HepG2 (cell line): Measurements from ENCODE around the gene CIBAR2. TPM values are rescaled to one million over a fixed set of nuclear protein-coding genes. Genes with fewer than 3 reads are reported as not detected.

Experiments
- ARID4A ChIP-seq: sonication (generic); formaldehyde crosslinking; IDR thresholded peaks from 2 replicates; pipeline ENCODE4 v1.5.0; 2020; ENCODE audit warnings: mild to moderate bottlenecking, missing genetic modification reagents, borderline replicate concordance
- BCL3 ChIP-seq: sonication (generic); formaldehyde crosslinking; IDR thresholded peaks from 2 replicates; pipeline ENCODE4 v1.5.1; 2020; ENCODE audit warnings: mild to moderate bottlenecking, missing genetic modification reagents, moderate library complexity
- GPBP1L1 ChIP-seq: sonication (generic); formaldehyde crosslinking; IDR thresholded peaks from 2 replicates; pipeline ENCODE4 v1.5.0; 2020; ENCODE audit warnings: mild to moderate bottlenecking, missing genetic modification reagents
- HDAC2 ChIP-seq: sonication (generic); formaldehyde crosslinking; IDR thresholded peaks from 2 replicates; pipeline ENCODE4 v1.4.0; 2020; ENCODE audit warnings: missing genetic modification reagents
- HOXA7 ChIP-seq: sonication (generic); formaldehyde crosslinking; IDR thresholded peaks from 2 replicates; pipeline ENCODE4 v1.8.1; 2022; ENCODE audit warnings: mild to moderate bottlenecking, missing genetic modification reagents, moderate library complexity
- KDM2A ChIP-seq: sonication (generic); formaldehyde crosslinking; IDR thresholded peaks from 2 replicates; pipeline ENCODE4 v1.4.0; 2020; ENCODE audit warnings: low read depth, missing genetic modification reagents, borderline replicate concordance
- NFKB2 ChIP-seq: sonication (generic); formaldehyde crosslinking; IDR thresholded peaks from 2 replicates; pipeline ENCODE4 v1.4.0; 2020; ENCODE audit warnings: missing genetic modification reagents, borderline replicate concordance
- NONO ChIP-seq, 2 experiments: fragments of 450-650 bp in 1 of 2; sonication (generic) in 1 of 2; formaldehyde crosslinking in 1 of 2; IDR thresholded peaks in 1 of 2; conservative IDR thresholded peaks in 1 of 2; 2 replicates each; pipeline versions ENCODE4 v1.6.1 to v1.8.0; 2017 to 2022; ENCODE audit warnings: mild to moderate bottlenecking in 1 of 2, missing genetic modification reagents in 1 of 2, moderate library complexity in 1 of 2
- PAWR ChIP-seq: sonication (generic); formaldehyde crosslinking; IDR thresholded peaks from 2 replicates; pipeline ENCODE4 v1.4.0; 2020; ENCODE audit warnings: missing genetic modification reagents, mild to moderate bottlenecking, borderline replicate concordance
- RBAK ChIP-seq: sonication (generic); formaldehyde crosslinking; IDR thresholded peaks from 2 replicates; pipeline ENCODE4 v1.5.1; 2020; ENCODE audit warnings: mild to moderate bottlenecking, missing genetic modification reagents
- ZBTB37 ChIP-seq: sonication (generic); formaldehyde crosslinking; IDR thresholded peaks from 2 replicates; pipeline ENCODE4 v1.4.0; 2020; ENCODE audit warnings: mild to moderate bottlenecking, missing genetic modification reagents
- ZFYVE20 ChIP-seq: sonication (generic); formaldehyde crosslinking; IDR thresholded peaks from 2 replicates; pipeline ENCODE4 v1.8.0; 2023; ENCODE audit warnings: low read depth, mild to moderate bottlenecking, moderate library complexity, missing genetic modification reagents, borderline replicate concordance
- ZNF232 ChIP-seq: sonication (generic); formaldehyde crosslinking; IDR thresholded peaks from 2 replicates; pipeline ENCODE4 v1.4.0; 2020; ENCODE audit warnings: missing genetic modification reagents, borderline replicate concordance
- ZNF335 ChIP-seq: sonication (generic); formaldehyde crosslinking; IDR thresholded peaks from 2 replicates; pipeline ENCODE4 v1.4.0; 2020; ENCODE audit warnings: missing genetic modification reagents
- ZNF34 ChIP-seq: sonication (generic); formaldehyde crosslinking; IDR thresholded peaks from 2 replicates; pipeline ENCODE4 v1.4.0; 2020; ENCODE audit warnings: mild to moderate bottlenecking, missing genetic modification reagents, borderline replicate concordance
- ZNF496 ChIP-seq: sonication (generic); formaldehyde crosslinking; IDR thresholded peaks from 2 replicates; pipeline ENCODE4 v1.8.1; 2023; ENCODE audit warnings: mild to moderate bottlenecking, moderate library complexity, missing genetic modification reagents; ENCODE audit not compliant: insufficient replicate concordance
- ZNF543 ChIP-seq: sonication (generic); formaldehyde crosslinking; IDR thresholded peaks from 2 replicates; pipeline ENCODE4 v1.4.0; 2020; ENCODE audit warnings: mild to moderate bottlenecking, missing genetic modification reagents
- ZSCAN21 ChIP-seq: sonication (generic); formaldehyde crosslinking; IDR thresholded peaks from 2 replicates; pipeline ENCODE4 v1.8.0; 2022; ENCODE audit warnings: mild to moderate bottlenecking, missing genetic modification reagents, moderate library complexity, borderline replicate concordance
- polyA plus RNA-seq, 8 experiments: library from polyadenylated mRNA; depleted of rRNA in 3 of 8; stranded (reverse) in 7 of 8; unstranded in 1 of 8; fragments of >200 nt; fragmentation: Illumina TruSeq in 4 of 8; extraction: Trizol in 4 of 8; gene quantifications; 2 replicates each; pipeline versions ENCODE4 v1.2.1 to v1.2.3, GENCODE V29; 2011 to 2016; ENCODE audit warnings: low read depth in 4 of 8, missing spikeins in 1 of 8, mixed read lengths in 1 of 8; ENCODE audit not compliant: insufficient read depth in 1 of 8
- total RNA-seq, 5 experiments: library from RNA; depleted of rRNA; stranded (reverse); fragments of >200 nt; fragmentation: Illumina TruSeq; extraction: Trizol; gene quantifications; 2 replicates each; pipeline ENCODE4 v1.2.3, GENCODE V29; 2016; ENCODE audit warnings: low read depth in 1 of 5
- TF ChIP-seq, protein P1 (sequence below): sonication (generic); formaldehyde crosslinking; IDR thresholded peaks from 2 replicates; pipeline ENCODE4 v1.4.0; 2020; ENCODE audit warnings: mild to moderate bottlenecking, missing genetic modification reagents

Gene CIBAR2
- total and polyA plus RNA-seq, 2 of the 13 experiments (the other 11 are each of a cell fraction or from before 2014, with no cell fraction given) = not detected

GRCh38 chr16:85114909-85115567 is 2.8 kb upstream of the CIBAR2 start (continued):
- peak; percentile 90; the same call in 1 of the 2 replicates for TF ChIP-seq ZNF34 (CRISPR knock-in tag)
- TF ChIP-seq PAWR (CRISPR knock-in tag) = no peak
- TF ChIP-seq RBAK (CRISPR knock-in tag) = no peak
- TF ChIP-seq HOXA7 = no peak
- TF ChIP-seq ZNF543 = peak; percentile 63; the same call in 1 of the 2 replicates
- TF ChIP-seq ZNF335 = no peak
- peak; percentile 60; the same call in 1 of the 2 replicates for TF ChIP-seq ZNF232 (CRISPR knock-in tag)
- peak; percentile 42; the same call in 1 of the 2 replicates for TF ChIP-seq NFKB2 (CRISPR knock-in tag)
- TF ChIP-seq GPBP1L1 (CRISPR knock-in tag) = no peak
- no peak for TF ChIP-seq NONO (IDR thresholded peaks at IDR 0.05)
- peak; percentile 49; the same call in 1 of the 2 replicates for TF ChIP-seq NONO (CRISPR knock-in tag; conservative IDR thresholded peaks at IDR 0.05)
- peak; percentile 60; the same call in 1 of the 2 replicates for TF ChIP-seq ARID4A (CRISPR knock-in tag)
- peak; percentile 60; the same call in 1 of the 2 replicates for TF ChIP-seq HDAC2 (CRISPR knock-in tag)
- TF ChIP-seq ZFYVE20 (CRISPR knock-in tag) = no peak
- TF ChIP-seq KDM2A (CRISPR knock-in tag) = peak; percentile 90; the same call in 1 of the 2 replicates
- TF ChIP-seq BCL3 (CRISPR knock-in tag) = peak; percentile 62; the same call in 1 of the 2 replicates
- no peak for TF ChIP-seq ZNF496
- TF ChIP-seq ZBTB37 (CRISPR knock-in tag) = no peak
- TF ChIP-seq, protein P1, sequence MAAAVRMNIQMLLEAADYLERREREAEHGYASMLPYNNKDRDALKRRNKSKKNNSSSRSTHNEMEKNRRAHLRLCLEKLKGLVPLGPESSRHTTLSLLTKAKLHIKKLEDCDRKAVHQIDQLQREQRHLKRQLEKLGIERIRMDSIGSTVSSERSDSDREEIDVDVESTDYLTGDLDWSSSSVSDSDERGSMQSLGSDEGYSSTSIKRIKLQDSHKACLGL = no peak
- no peak for TF ChIP-seq ZSCAN21 (CRISPR knock-in tag)
